HEK293T (cell line): ENCODE data around the gene NUP35.

Source experiments
- ARNT ChIP-seq: fragments of 450-650 bp; IDR thresholded peaks from 2 replicates; pipeline ENCODE4 v1.6.1; 2017; ENCODE audit warnings: mild to moderate bottlenecking
- BHLHE40 ChIP-seq: fragments of 450-650 bp; IDR thresholded peaks from 2 replicates; pipeline ENCODE4 v1.6.1; 2016; ENCODE audit warnings: mild to moderate bottlenecking, moderate library complexity, borderline replicate concordance
- CTBP1 ChIP-seq: fragments of 450-650 bp; IDR thresholded peaks from 2 replicates; pipeline ENCODE4 v1.6.1; 2016; ENCODE audit warnings: borderline replicate concordance
- ELF4 ChIP-seq: fragments of 450-650 bp; IDR thresholded peaks from 2 replicates; pipeline ENCODE4 v1.6.1; 2017; ENCODE audit warnings: antibody characterized with exemption
- FOXA1 ChIP-seq: fragments of 450-650 bp; IDR thresholded peaks from 2 replicates; pipeline ENCODE4 v1.6.1; 2016; ENCODE audit warnings: mild to moderate bottlenecking
- FOXM1 ChIP-seq: fragments of 450-650 bp; IDR thresholded peaks from 2 replicates; pipeline ENCODE4 v1.6.1; 2017; ENCODE audit warnings: mild to moderate bottlenecking, borderline replicate concordance
- HDGF ChIP-seq: fragments of 450-650 bp; IDR thresholded peaks from 2 replicates; pipeline ENCODE4 v1.6.1; 2017; ENCODE audit warnings: antibody characterized with exemption, borderline replicate concordance
- LEF1 ChIP-seq: fragments of 450-650 bp; IDR thresholded peaks from 2 replicates; pipeline ENCODE4 v1.6.1; 2017; ENCODE audit warnings: mild to moderate bottlenecking, borderline replicate concordance
- NFRKB ChIP-seq: fragments of 450-650 bp; IDR thresholded peaks from 2 replicates; pipeline ENCODE4 v1.6.1; 2016; ENCODE audit warnings: mild to moderate bottlenecking, moderate library complexity
- SP1 ChIP-seq: fragments of 450-650 bp; IDR thresholded peaks from 2 replicates; pipeline ENCODE4 v1.6.1; 2017
- SUZ12 ChIP-seq: fragments of 450-650 bp; IDR thresholded peaks from 2 replicates; pipeline ENCODE4 v1.6.1; 2016; ENCODE audit warnings: mild to moderate bottlenecking
- TARDBP ChIP-seq: fragments of 450-650 bp; IDR thresholded peaks from 2 replicates; pipeline ENCODE4 v1.6.1; 2016
- ZNF384 ChIP-seq: fragments of 450-650 bp; IDR thresholded peaks from 2 replicates; pipeline ENCODE4 v1.6.1; 2016

DNA sequence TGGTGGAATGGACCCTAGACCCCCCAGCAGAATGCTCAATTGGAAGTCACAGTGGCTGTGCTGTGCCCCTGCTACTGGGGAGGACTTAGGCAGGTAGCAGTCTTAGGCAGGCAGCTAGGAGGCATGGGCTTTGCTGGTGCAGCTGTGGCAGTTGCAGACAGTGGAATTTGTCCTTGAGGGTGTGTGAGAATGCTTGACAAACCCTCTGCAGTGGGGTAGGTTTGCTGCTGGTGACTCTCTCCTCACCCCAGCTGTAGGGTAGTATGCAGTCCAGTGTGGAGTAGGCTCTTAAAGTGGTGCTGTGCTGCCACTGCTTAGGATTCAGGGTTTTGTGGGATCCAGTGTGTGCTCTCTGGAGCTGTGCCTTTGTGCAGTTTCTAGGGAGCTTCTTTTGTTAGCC is 61.3 kb downstream of the NUP35 start:
- TF ChIP-seq FOXM1 (no peak), LEF1 (no peak), TARDBP (no peak), SP1 (no peak), ZNF384 (no peak), FOXA1 (no peak), CTBP1 (no peak), SUZ12 (no peak), ELF4 (no peak), NFRKB (no peak), HDGF (no peak), BHLHE40 (no peak), ARNT (no peak)
